Peyer's patch (tissue), 4 donors: ENCODE measurements around the gene GNG11.

Experiments
- CTCF ChIP-seq, 6 experiments: fragments of 450-650 bp in 4 of 6; fragments of 200-600 bp in 2 of 6; sonication (generic) in 1 of 6; IDR thresholded peaks; one replicate each; pipeline ENCODE4 v1.5.1; 2017 to 2019; ENCODE audit warnings: antibody characterized with exemption in 6 of 6, mild to moderate bottlenecking in 3 of 6, moderate library complexity in 1 of 6
- POLR2A ChIP-seq, 2 donors: fragments of 450-650 bp; IDR thresholded peaks; one replicate each; pipeline ENCODE4 v1.5.1; 2017; ENCODE audit warnings: antibody characterized with exemption in 2 of 2, mild to moderate bottlenecking in 2 of 2, moderate library complexity in 2 of 2

- no peak for TF ChIP-seq POLR2A (IDR thresholded peaks at IDR 0.05)
- no peak for TF ChIP-seq CTCF (IDR thresholded peaks at IDR 0.05)
These were observed 5.3 kb downstream of the GNG11 start for GRCh38 chr7:93926800-93927199.
